Measurements from ENCODE around the gene ZNF618. TPM values are rescaled to one million over a fixed set of nuclear protein-coding genes. Genes with fewer than 3 reads are reported as not detected.

ZNF618 gene
- total RNA-seq, 1 donor, result 13.6 TPM

GRCh38 chr9:114002271-114002985 lies 126.3 kb downstream of the ZNF618 start:
- DNase-seq (ENCODE audit: low read depth), result no peak
- H3K4me3 ChIP-seq (ENCODE audit: low read depth, low read length), result no peak overlapping the region
- TF ChIP-seq CTCF (IDR thresholded peaks at IDR 0.05; ENCODE audit: insufficient read depth, low read length), result no peak

- DNase-seq (ENCODE audit: low read depth), result no peak
- H3K4me3 ChIP-seq (ENCODE audit: low read depth, low read length), result no peak overlapping the region
- TF ChIP-seq CTCF (IDR thresholded peaks at IDR 0.05; ENCODE audit: insufficient read depth, low read length), result no peak
These were observed 126.9 kb downstream of the ZNF618 start for GRCh38 chr9:114002986-114003350.

DNA sequence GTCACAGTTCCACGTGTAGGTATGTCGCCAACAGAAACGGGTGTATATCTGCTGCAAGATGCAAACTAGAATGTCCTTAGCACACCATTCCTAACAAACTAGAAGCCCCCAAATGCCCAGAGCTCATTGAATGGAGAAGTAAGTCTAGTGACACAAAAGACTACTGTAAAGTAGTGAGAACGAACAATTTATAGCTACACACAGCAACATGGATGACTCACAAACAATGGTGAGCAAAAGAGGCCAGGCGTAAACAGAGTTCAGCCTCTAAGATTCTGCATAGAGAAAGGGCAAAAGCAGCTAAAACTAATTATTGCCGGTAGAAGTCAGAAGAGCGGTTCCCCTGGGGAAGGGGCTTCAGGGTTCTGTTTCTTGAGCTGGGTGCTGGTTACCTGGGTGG lies 127.2 kb downstream of the ZNF618 start:
- DNase-seq (ENCODE audit: low read depth), result no peak
- no peak overlapping the region for H3K4me3 ChIP-seq (ENCODE audit: low read depth, low read length)
- no peak for TF ChIP-seq CTCF (IDR thresholded peaks at IDR 0.05; ENCODE audit: insufficient read depth, low read length)

DNA sequence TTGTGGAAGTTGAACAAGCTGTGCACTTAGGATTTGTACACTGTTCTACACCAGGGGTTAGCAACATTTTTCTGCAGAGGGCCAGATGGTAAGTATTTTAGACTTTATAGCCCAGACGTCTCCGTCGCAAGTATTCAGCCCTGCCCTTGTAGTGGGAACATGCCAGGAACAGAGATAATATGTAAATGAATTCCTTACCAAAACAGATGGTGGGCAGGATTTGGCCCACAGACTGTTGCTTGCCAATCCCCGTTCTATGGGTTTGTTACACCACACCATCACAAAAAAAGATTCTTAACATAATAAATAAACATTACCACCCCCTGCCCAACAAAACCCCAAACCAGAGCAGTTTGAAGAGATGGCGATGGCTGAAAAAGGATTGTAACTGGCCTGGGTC lies 127.6 kb downstream of the ZNF618 start:
- TF ChIP-seq CTCF (IDR thresholded peaks at IDR 0.05; ENCODE audit: insufficient read depth, low read length), result no peak
- DNase-seq (ENCODE audit: low read depth), result no peak
- no peak overlapping the region for H3K4me3 ChIP-seq (ENCODE audit: low read depth, low read length)

- no peak for TF ChIP-seq CTCF (IDR thresholded peaks at IDR 0.05; ENCODE audit: insufficient read depth, low read length)
- DNase-seq (ENCODE audit: low read depth), result no peak
- H3K4me3 ChIP-seq (ENCODE audit: low read depth, low read length), result no peak overlapping the region
These were observed 128.2 kb downstream of the ZNF618 start for GRCh38 chr9:114004221-114004716.

DNA sequence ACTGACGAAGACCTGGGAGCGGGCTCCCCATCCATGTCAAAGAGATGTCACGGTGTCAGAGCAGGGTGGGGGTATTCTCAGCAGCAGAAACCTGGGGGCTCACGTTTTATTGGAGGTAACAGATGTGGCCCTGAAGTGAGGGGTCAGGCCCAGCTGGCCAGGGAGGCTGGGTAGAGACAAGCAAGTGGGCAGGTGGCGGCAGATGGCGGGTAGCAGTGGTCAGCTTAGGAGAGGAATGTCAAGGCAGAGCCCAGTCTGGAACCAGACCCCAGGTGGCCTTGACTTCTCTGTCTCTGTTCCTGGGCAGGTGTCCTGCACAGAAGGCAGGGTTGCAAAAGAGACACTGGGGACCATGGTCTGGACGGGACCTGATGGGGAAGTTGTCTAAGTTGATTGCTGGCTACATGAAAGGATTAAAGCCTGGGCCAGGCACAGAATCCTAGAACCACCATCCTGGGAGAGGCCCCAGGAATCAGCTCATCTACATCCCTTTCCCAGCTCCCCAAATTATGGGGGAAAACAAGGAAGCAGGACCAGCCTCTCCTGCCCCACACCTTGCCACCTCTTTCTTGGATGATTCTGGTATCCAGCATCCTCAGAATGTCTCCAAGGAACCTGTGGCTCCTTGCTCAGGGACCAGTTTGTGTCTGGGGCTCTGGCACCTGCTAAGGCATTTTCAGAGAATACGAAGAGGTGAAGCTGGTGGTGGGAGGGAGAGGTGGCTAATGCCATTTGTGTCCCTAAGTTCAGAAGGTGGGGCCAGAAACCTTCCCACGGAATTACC lies 129.5 kb downstream of the ZNF618 start:
- TF ChIP-seq CTCF (IDR thresholded peaks at IDR 0.05; ENCODE audit: insufficient read depth, low read length), result no peak

More for the DNA sequence above, 129.5 kb downstream of the ZNF618 start:
- no peak overlapping the region for H3K4me3 ChIP-seq (ENCODE audit: low read depth, low read length)
- DNase-seq (ENCODE audit: low read depth), result no peak

All from fibroblast of the aortic adventitia (primary cell).